ENCODE measurements around the gene KBTBD12.

The KBTBD12 gene

GRCh38 chr3:127990461-127990860 lies 75.4 kb downstream of the KBTBD12 start:
- Mint-ChIP-seq H3K4me3 (no peak overlapping the region), H3K4me1 (ENCODE audit: low read depth) (no peaks in the 10 kb centered on the region), H3K9me3 (no peaks in the 10 kb centered on the region), H3K36me3 (ENCODE audit: low read depth) (no peaks in the 10 kb centered on the region), H3K27me3 (ENCODE audit: low read depth) (no peaks in the 10 kb centered on the region), H3K27ac (no peak overlapping the region)
- DNase-seq (ENCODE audit: low spot score) = no peak

- Mint-ChIP-seq H3K27ac (no peak overlapping the region), H3K4me1 (ENCODE audit: low read depth) (no peaks in the 10 kb centered on the region), H3K4me3 (no peak overlapping the region), H3K36me3 (ENCODE audit: low read depth) (no peaks in the 10 kb centered on the region), H3K27me3 (ENCODE audit: low read depth) (no peaks in the 10 kb centered on the region), H3K9me3 (no peaks in the 10 kb centered on the region)
- DNase-seq (ENCODE audit: low spot score) = no peak
Measured at GRCh38 chr3:127991251-127991650, 76.2 kb downstream of the KBTBD12 start.

GRCh38 chr3:127991681-127992080 lies 76.6 kb downstream of the KBTBD12 start:
- no peak for DNase-seq (ENCODE audit: low spot score)
- no peaks in the 10 kb centered on the region for H3K4me1 Mint-ChIP-seq (ENCODE audit: low read depth)
- no peaks in the 10 kb centered on the region for H3K36me3 Mint-ChIP-seq (ENCODE audit: low read depth)
- no peak overlapping the region for H3K4me3 Mint-ChIP-seq
- no peak overlapping the region for H3K27ac Mint-ChIP-seq
- no peaks in the 10 kb centered on the region for H3K9me3 Mint-ChIP-seq
- no peaks in the 10 kb centered on the region for H3K27me3 Mint-ChIP-seq (ENCODE audit: low read depth)

- H3K27me3 Mint-ChIP-seq (ENCODE audit: low read depth) = no peaks in the 10 kb centered on the region
- DNase-seq (ENCODE audit: low spot score) = no peak
- no peaks in the 10 kb centered on the region for H3K4me1 Mint-ChIP-seq (ENCODE audit: low read depth)
- H3K4me3 Mint-ChIP-seq = no peak overlapping the region
- H3K27ac Mint-ChIP-seq = no peak overlapping the region
- H3K36me3 Mint-ChIP-seq (ENCODE audit: low read depth) = no peaks in the 10 kb centered on the region
- H3K9me3 Mint-ChIP-seq = no peaks in the 10 kb centered on the region
Measured at GRCh38 chr3:127992127-127992526, 77.1 kb downstream of the KBTBD12 start.

- H3K4me1 Mint-ChIP-seq (ENCODE audit: low read depth) = no peaks in the 10 kb centered on the region
- no peaks in the 10 kb centered on the region for H3K27me3 Mint-ChIP-seq (ENCODE audit: low read depth)
- H3K4me3 Mint-ChIP-seq = no peak overlapping the region
- no peaks in the 10 kb centered on the region for H3K36me3 Mint-ChIP-seq (ENCODE audit: low read depth)
- H3K9me3 Mint-ChIP-seq = no peaks in the 10 kb centered on the region
- H3K27ac Mint-ChIP-seq = no peak overlapping the region
- DNase-seq (ENCODE audit: low spot score) = no peak
Measured at GRCh38 chr3:127994011-127994410, 79.0 kb downstream of the KBTBD12 start.

- H3K4me1 Mint-ChIP-seq (ENCODE audit: low read depth) = no peaks in the 10 kb centered on the region
- no peaks in the 10 kb centered on the region for H3K36me3 Mint-ChIP-seq (ENCODE audit: low read depth)
- DNase-seq (ENCODE audit: low spot score) = no peak
- no peak overlapping the region for H3K4me3 Mint-ChIP-seq
- no peaks in the 10 kb centered on the region for H3K9me3 Mint-ChIP-seq
- no peak overlapping the region for H3K27ac Mint-ChIP-seq
- peaks cover 2% of the 10 kb centered on the region for H3K27me3 Mint-ChIP-seq (ENCODE audit: low read depth)
Measured at GRCh38 chr3:127997016-127997415, 82.0 kb downstream of the KBTBD12 start.

GRCh38 chr3:127997961-127998360 lies 82.9 kb downstream of the KBTBD12 start:
- H3K4me3 Mint-ChIP-seq = no peak overlapping the region
- no peak overlapping the region for H3K27ac Mint-ChIP-seq
- H3K4me1 Mint-ChIP-seq (ENCODE audit: low read depth) = no peaks in the 10 kb centered on the region
- H3K36me3 Mint-ChIP-seq (ENCODE audit: low read depth) = no peaks in the 10 kb centered on the region
- DNase-seq (ENCODE audit: low spot score) = no peak
- peaks cover 3% of the 10 kb centered on the region for H3K27me3 Mint-ChIP-seq (ENCODE audit: low read depth)
- H3K9me3 Mint-ChIP-seq = no peaks in the 10 kb centered on the region

- peaks cover 4% of the 10 kb centered on the region for H3K27me3 Mint-ChIP-seq (ENCODE audit: low read depth)
- no peak for DNase-seq (ENCODE audit: low spot score)
- no peaks in the 10 kb centered on the region for H3K9me3 Mint-ChIP-seq
- no peaks in the 10 kb centered on the region for H3K4me1 Mint-ChIP-seq (ENCODE audit: low read depth)
- no peak overlapping the region for H3K27ac Mint-ChIP-seq
- no peaks in the 10 kb centered on the region for H3K36me3 Mint-ChIP-seq (ENCODE audit: low read depth)
- H3K4me3 Mint-ChIP-seq = no peak overlapping the region
Measured at GRCh38 chr3:127998596-127998995, 83.6 kb downstream of the KBTBD12 start.

GRCh38 chr3:127999509-128000106 lies 84.6 kb downstream of the KBTBD12 start:
- DNase-seq (ENCODE audit: low spot score) = no peak
- Mint-ChIP-seq H3K36me3 (ENCODE audit: low read depth) (no peaks in the 10 kb centered on the region), H3K27ac (no peak overlapping the region), H3K4me1 (ENCODE audit: low read depth) (no peaks in the 10 kb centered on the region), H3K4me3 (no peak overlapping the region), H3K27me3 (ENCODE audit: low read depth) (peaks cover 6% of the 10 kb centered on the region), H3K9me3 (no peaks in the 10 kb centered on the region)

- Mint-ChIP-seq H3K4me3 (no peak overlapping the region), H3K4me1 (ENCODE audit: low read depth) (no peaks in the 10 kb centered on the region), H3K36me3 (ENCODE audit: low read depth) (no peaks in the 10 kb centered on the region), H3K9me3 (no peaks in the 10 kb centered on the region), H3K27me3 (ENCODE audit: low read depth) (peaks cover 6% of the 10 kb centered on the region), H3K27ac (no peak overlapping the region)
- no peak for DNase-seq (ENCODE audit: low spot score)
Measured at GRCh38 chr3:128001576-128001975, 86.5 kb downstream of the KBTBD12 start.

GRCh38 chr3:128004661-128005060 lies 89.6 kb downstream of the KBTBD12 start:
- Mint-ChIP-seq H3K36me3 (ENCODE audit: low read depth) (no peaks in the 10 kb centered on the region), H3K4me3 (no peak overlapping the region)
- DNase-seq (ENCODE audit: low spot score) = no peak

GRCh38 chr3:128006061-128007032 lies 91.3 kb downstream of the KBTBD12 start:
- Mint-ChIP-seq H3K36me3 (ENCODE audit: low read depth) (no peaks in the 10 kb centered on the region), H3K9me3 (no peaks in the 10 kb centered on the region), H3K27ac (no peak overlapping the region), H3K27me3 (ENCODE audit: low read depth) (peaks cover 6% of the 10 kb centered on the region), H3K4me1 (ENCODE audit: low read depth) (peaks cover 1% of the 10 kb centered on the region), H3K4me3 (no peak overlapping the region)
- no peak for DNase-seq (ENCODE audit: low spot score)

More at GRCh38 chr3:128004661-128005060, 89.6 kb downstream of the KBTBD12 start:
- H3K4me1 Mint-ChIP-seq (ENCODE audit: low read depth) = no peaks in the 10 kb centered on the region
- H3K9me3 Mint-ChIP-seq = no peaks in the 10 kb centered on the region
- peaks cover 6% of the 10 kb centered on the region for H3K27me3 Mint-ChIP-seq (ENCODE audit: low read depth)
- no peak overlapping the region for H3K27ac Mint-ChIP-seq

GRCh38 chr3:128007033-128007424 lies 92.0 kb downstream of the KBTBD12 start:
- peaks cover 3% of the 10 kb centered on the region for H3K4me1 Mint-ChIP-seq (ENCODE audit: low read depth)
- H3K27me3 Mint-ChIP-seq (ENCODE audit: low read depth) = peaks cover 4% of the 10 kb centered on the region
- no peak overlapping the region for H3K4me3 Mint-ChIP-seq
- H3K36me3 Mint-ChIP-seq (ENCODE audit: low read depth) = no peaks in the 10 kb centered on the region
- H3K9me3 Mint-ChIP-seq = no peaks in the 10 kb centered on the region
- no peak for DNase-seq (ENCODE audit: low spot score)
- H3K27ac Mint-ChIP-seq = no peak overlapping the region

- no peaks in the 10 kb centered on the region for H3K36me3 Mint-ChIP-seq (ENCODE audit: low read depth)
- no peak overlapping the region for H3K27ac Mint-ChIP-seq
- DNase-seq (ENCODE audit: low spot score) = no peak
- H3K27me3 Mint-ChIP-seq (ENCODE audit: low read depth) = peaks cover 2% of the 10 kb centered on the region
- H3K4me1 Mint-ChIP-seq (ENCODE audit: low read depth) = peaks cover 3% of the 10 kb centered on the region
- H3K9me3 Mint-ChIP-seq = no peaks in the 10 kb centered on the region
- H3K4me3 Mint-ChIP-seq = no peak overlapping the region
Measured at GRCh38 chr3:128009952-128010846, 95.2 kb downstream of the KBTBD12 start.

Measured in T-helper 2 cell treated with Interferon-gamma antibody and Interleukin-4, amounts not matched to agents 5 μg/mL and 100 μg/mL, for 36 hours (primary cell).